HG03520 (cell line): ENCODE data around the gene PCTP.

ENCODE experiments used
- ATAC-seq: cut with Tn5 transposase; IDR thresholded peaks from one replicate; pipeline ENCODE4 v1.9.1; 2021; ENCODE audit warnings: mild to moderate bottlenecking, moderate library complexity; ENCODE audit not compliant: unreplicated experiment

The PCTP gene

GRCh38 chr17:55785181-55785580 is 34.3 kb downstream of the PCTP start:
- ATAC-seq = no peak

- ATAC-seq = no peak
Observed at GRCh38 chr17:55793272-55793671, 42.4 kb downstream of the PCTP start.

GRCh38 chr17:55794725-55795482 is 44.1 kb downstream of the PCTP start:
- ATAC-seq = no peak

GRCh38 chr17:55806745-55807495 is 56.1 kb downstream of the PCTP start:
- ATAC-seq = no peak

GRCh38 chr17:55811536-55811935 is 60.7 kb downstream of the PCTP start:
- no peak for ATAC-seq

GRCh38 chr17:55812323-55812722 is 61.5 kb downstream of the PCTP start:
- no peak for ATAC-seq

- no peak for ATAC-seq
Observed at GRCh38 chr17:55813944-55814343, 63.1 kb downstream of the PCTP start.

GRCh38 chr17:55814377-55814776 is 63.5 kb downstream of the PCTP start:
- ATAC-seq = no peak

GRCh38 chr17:55816532-55817396 is 65.9 kb downstream of the PCTP start:
- ATAC-seq = no peak

- ATAC-seq = no peak
Observed at GRCh38 chr17:55817397-55817709, 66.5 kb downstream of the PCTP start.

GRCh38 chr17:55818026-55818425 is 67.2 kb downstream of the PCTP start:
- ATAC-seq = no peak

GRCh38 chr17:55818451-55819375 is 67.9 kb downstream of the PCTP start:
- no peak for ATAC-seq

GRCh38 chr17:55820675-55821074 is 69.8 kb downstream of the PCTP start:
- ATAC-seq = no peak

- no peak for ATAC-seq
Observed at GRCh38 chr17:55822028-55822427, 71.2 kb downstream of the PCTP start.

GRCh38 chr17:55825213-55825612 is 74.4 kb downstream of the PCTP start:
- no peak for ATAC-seq
